Measurements from ENCODE around the gene AATK.
"Not testable (repeated sequence)": the region's sequence is repeated elsewhere in the genome, so short reads cannot be mapped to it uniquely, and the experiment has no call there.

Gene AATK

DNA sequence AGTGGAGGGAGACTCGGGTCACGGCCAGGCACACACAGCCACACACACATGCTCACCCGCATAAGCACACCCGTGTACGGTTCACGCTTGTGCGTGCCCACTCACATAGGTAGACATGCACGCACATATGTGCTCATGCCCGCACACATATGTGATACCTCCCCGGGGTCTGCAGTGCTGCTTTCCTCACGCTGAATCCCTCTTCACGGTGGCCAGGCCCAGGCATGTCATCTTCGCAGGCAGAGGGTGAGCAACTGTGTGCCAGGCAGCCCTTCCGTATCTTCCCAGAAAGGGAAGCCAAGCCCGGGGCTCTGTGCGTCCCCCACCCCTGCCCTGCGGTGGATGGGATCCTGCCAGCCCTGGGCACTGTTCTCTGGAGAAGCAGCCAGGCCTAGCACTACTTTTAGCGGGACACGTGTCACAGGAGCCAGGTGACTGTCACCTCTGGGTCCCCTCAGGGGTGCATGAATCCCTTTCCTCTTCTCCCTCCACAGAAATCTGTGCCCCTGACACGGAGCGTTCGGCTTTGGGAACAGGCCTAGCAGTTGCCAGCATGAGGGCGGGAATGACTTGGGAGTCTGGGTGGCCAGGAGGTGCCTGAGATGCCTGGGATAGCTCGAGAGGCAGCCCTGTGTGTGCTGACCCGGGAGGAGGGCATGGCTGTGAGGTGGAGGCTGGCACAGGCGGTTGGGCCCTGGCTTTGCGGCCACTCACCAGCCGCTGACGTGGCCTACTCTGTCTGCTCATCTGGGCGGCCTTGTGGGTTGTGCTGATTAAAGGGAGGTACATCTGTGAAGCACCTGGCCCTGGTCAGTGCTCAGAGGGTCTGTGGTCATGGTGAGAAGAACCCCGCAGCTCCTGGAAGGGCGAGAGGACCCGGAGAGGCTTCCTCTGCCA, 83.6 kb downstream of the AATK start:
- no peak for DNase-seq (ENCODE audit: extremely low spot score, insufficient read length, low read depth)
- no peak for FAIRE-seq

DNA sequence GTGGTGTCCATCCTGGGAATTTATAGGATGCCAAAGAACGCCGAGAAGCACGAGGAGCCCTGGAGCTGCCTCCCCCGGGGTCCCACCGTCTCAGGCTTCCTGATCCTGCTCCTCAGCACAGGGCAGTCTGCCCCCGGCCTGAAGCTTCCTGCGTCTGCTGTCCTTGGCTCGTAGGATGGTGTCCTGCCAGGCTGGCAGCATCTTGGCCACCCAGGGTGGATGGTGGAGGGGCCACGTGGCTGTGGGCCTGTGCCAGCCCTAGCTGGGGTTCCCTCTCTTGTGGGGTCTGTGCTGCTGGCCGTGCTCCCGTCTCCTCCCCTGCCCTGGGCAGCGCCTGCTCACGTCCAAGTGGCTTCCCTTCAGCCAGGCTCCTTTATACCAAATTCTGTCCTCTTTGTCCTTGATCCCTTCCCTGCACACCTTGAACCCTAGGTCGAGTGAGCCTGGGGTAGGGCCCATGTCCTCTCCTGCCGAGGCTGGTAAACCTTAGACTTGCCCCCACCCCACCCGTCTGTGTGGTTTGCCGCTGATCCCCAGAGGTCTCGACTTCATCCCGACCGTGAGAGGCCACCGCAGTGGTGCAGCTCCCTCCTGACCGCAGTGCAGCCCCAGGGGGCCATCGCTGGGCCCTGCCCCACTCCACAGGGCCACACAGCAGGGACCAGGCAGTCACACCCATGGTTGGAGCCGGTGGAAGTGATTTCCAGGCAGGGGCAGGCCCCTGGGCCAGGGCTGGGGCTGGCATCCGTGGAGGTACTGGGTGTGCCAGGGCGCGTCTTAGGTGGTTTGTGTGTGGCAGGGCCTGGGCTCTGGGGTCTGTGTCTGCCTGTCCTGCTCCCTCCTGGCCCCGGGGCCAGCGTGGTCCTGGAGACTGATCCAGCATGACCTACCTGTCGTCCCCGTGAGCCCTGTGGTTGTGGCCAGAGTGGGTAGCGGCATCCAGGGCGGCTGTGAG, 84.5 kb downstream of the AATK start:
- FAIRE-seq (no peak), DNase-seq (ENCODE audit: extremely low spot score, insufficient read length, low read depth) (no peak)

DNA sequence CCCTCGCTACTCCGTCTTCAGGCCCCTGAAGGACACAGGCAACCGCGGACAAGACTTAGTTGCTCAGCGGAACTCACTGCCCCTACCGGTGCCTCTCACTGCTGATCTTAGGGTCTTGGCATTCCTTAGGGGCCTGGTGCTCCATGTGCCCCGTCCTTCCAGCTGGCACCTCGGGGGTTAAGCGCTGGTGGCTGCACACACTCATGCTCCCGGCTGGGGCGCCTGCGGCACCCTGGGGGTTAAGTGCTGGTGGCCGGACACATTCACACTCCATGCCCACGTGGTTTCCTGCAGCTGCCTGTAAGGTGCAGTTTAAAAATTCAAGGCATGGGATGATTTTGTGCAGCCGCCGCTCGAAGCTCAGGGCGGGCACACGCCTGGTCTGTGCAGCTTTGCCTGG, 86.0 kb downstream of the AATK start:
- DNase-seq (ENCODE audit: extremely low spot score, insufficient read length, low read depth) (no peak), FAIRE-seq (no peak)

- not testable (repeated sequence) for DNase-seq (ENCODE audit: extremely low spot score, insufficient read length, low read depth); FAIRE-seq
Observed at GRCh38 chr17:81078026-81078913, 87.8 kb downstream of the AATK start.

- FAIRE-seq (no peak), DNase-seq (ENCODE audit: extremely low spot score, insufficient read length, low read depth) (no peak)
Observed at GRCh38 chr17:81076141-81076679, 89.8 kb downstream of the AATK start.

DNA sequence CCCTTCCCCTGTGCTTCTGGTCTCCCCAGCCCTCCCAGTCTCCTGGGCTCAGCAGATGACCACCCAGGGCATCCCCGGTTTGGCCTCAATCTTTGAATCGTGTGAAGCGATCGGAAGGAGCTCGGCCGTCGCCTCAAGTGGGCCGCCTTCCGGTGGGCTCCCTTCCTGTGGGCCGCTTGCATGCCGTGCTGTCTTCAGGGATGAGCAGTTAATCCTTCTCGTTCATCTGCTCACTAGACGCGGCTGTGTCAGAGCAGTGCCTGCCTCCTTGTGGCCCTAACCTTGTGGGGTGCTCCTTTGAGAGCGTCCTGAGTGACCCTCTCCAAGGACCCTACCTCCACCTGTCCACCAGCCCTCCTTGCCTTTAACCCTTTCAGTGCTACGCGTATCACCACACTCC, 90.7 kb downstream of the AATK start:
- FAIRE-seq (no peak), DNase-seq (ENCODE audit: extremely low spot score, insufficient read length, low read depth) (no peak)

- DNase-seq (ENCODE audit: extremely low spot score, insufficient read length, low read depth) (no peak), FAIRE-seq (no peak)
Observed at GRCh38 chr17:81074875-81075274, 91.1 kb downstream of the AATK start.

DNA sequence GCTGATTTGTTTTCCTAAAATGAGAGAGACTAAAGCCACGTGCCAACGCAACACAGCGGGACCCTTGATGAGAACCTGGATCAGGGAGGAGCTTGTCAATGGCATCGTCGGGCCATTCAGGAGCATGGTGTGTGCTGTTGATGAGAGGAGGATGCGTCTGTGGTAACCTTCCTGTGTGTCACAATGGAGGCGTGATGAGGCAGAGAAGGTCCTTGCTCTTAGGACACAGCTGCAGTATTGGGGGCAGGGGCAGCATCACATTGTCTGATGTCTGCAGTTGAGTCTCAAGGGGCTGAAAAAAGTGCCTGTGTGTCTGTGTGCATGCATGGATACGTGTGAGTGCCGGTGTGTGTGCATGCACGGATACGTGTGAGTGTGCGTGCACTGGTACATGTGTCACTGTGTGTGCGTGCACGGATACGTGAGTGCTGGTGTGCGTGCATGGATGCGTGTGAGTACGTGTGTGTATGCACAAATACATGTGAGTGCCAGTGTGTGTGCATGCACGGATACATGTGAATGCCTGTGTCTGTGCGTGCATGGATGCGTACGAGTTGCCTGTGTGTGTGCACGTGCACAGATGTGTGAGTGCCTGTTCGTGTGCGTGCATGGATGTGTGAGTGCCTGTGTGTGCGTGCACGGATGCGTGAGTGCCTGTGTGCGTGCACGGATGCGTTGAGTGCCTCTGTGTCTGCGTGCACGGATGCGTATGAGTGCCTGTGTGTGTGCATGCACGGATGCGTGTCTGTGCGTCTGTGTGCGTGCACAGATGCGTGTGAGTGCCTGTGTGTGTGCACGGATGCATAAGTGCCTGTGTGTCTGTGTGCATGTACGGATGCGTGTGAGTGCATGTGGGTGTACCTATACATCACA, 91.8 kb downstream of the AATK start:
- no peak for FAIRE-seq
- DNase-seq (ENCODE audit: extremely low spot score, insufficient read length, low read depth), result no peak

DNA sequence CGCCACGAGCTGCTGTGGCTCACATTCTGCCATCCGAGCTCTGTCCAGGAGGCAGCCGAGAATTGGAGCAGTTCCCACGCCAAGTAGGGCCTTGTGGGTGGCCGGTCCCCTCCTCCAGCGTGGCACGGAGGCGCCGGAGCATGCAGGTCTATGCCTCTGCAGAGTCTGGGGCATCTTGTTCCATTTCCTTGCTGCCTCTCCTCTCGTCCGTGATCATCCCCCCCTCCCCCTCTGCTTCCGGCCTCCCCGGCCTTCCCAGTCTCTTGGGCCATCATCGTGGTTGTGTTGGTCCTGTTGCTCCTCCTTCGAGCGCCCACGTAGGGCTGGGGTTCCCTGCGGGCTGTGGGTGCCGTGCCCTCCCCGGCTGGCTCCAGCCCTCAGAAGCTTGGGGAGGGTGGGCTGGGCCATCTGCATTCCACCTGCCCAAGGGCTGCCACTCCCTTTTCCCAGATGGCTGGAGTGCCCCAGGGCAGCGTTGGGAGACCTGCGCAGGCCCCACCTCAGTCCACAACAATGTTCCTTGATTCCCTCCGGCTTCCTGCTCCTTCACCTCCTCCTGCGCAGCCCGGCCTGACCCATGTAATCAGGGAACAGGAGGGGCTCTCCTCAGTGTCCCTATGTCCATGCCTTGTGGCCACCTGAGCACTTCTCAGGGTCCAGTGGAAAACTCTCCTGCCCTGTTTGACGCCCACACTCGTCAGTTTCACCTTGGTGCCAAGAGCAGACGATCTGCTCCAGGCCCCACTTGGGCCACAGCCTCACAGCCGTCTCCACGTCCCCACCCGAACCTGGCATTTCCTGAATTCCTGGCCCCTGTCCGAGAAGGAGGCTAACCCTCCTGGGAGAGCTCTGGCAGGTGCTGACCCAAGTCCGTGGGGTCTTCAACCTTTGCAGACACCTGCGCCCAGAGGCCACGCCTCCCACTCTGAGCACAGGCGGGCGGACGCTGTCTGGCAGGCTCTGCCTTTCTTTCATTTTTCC, 94.0 kb downstream of the AATK start:
- no peak for FAIRE-seq
- DNase-seq (ENCODE audit: extremely low spot score, insufficient read length, low read depth), result no peak

- FAIRE-seq, result no peak
- no peak for DNase-seq (ENCODE audit: extremely low spot score, insufficient read length, low read depth)
Observed at GRCh38 chr17:81070541-81071246, 95.3 kb downstream of the AATK start.

GRCh38 chr17:81069135-81069645, 96.8 kb downstream of the AATK start:
- DNase-seq (ENCODE audit: extremely low spot score, insufficient read length, low read depth) (no peak), FAIRE-seq (no peak)

- FAIRE-seq, result no peak
Observed at GRCh38 chr17:81068411-81069134, 97.4 kb downstream of the AATK start.

GRCh38 chr17:81067391-81067811, 98.6 kb downstream of the AATK start:
- FAIRE-seq (no peak), DNase-seq (ENCODE audit: extremely low spot score, insufficient read length, low read depth) (no peak)

More at GRCh38 chr17:81068411-81069134, 97.4 kb downstream of the AATK start:
- DNase-seq (ENCODE audit: extremely low spot score, insufficient read length, low read depth), result no peak

Data from GM18507 (cell line).